ENCODE data around the gene PLEKHB2. TPM values are rescaled to one million over a fixed set of nuclear protein-coding genes. Genes with fewer than 3 reads are reported as not detected.
A peak's percentile ranks its signal among the peaks of the same experiment; 100 is the strongest.

Gene PLEKHB2
- total and polyA plus RNA-seq, 9 of the 15 experiments (the other 6 are each of a cell fraction or from before 2014, with no cell fraction given): 41.3 to 71.5 (median 50.2) TPM

DNA sequence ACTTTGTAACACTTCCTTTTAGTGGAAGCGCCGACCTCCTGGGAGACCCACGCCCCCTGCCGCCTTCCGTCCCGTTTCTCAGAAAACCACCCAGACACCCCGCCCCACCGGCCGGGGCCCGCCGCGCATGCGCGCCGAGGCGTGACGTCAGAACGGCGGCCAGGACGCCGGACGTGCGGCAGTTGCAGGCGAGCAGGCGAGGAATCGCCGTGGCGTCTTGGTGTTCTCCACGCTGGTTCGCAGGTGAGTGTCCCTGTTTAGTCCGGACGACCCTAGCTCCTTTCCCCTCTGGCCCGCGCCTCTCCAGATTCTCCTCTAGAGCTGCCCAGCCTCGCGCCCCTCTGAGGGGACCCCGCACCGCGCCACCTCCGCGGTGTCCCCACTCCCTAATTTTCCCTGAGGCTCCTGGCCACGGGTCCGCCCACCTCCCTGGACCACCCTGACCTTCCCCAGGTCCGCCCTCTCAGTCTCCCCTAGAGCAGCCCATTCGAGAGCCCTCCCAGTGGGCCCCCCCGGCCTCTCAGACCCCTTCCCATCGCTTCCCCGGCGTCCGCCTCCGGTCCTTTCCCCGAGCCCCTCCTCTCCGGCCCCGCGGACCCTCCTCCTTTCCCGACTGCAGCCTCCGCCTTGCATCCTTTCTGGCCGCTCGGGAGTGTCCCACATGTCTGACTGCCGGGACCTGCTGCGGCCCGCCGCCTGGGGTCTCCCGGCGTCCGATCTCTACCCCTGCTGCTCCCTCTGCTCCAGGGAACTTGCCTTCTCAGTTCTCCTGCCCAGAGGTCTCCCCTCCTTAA lies at the start of gene PLEKHB2 (continued):
- TF ChIP-seq, protein P1, sequence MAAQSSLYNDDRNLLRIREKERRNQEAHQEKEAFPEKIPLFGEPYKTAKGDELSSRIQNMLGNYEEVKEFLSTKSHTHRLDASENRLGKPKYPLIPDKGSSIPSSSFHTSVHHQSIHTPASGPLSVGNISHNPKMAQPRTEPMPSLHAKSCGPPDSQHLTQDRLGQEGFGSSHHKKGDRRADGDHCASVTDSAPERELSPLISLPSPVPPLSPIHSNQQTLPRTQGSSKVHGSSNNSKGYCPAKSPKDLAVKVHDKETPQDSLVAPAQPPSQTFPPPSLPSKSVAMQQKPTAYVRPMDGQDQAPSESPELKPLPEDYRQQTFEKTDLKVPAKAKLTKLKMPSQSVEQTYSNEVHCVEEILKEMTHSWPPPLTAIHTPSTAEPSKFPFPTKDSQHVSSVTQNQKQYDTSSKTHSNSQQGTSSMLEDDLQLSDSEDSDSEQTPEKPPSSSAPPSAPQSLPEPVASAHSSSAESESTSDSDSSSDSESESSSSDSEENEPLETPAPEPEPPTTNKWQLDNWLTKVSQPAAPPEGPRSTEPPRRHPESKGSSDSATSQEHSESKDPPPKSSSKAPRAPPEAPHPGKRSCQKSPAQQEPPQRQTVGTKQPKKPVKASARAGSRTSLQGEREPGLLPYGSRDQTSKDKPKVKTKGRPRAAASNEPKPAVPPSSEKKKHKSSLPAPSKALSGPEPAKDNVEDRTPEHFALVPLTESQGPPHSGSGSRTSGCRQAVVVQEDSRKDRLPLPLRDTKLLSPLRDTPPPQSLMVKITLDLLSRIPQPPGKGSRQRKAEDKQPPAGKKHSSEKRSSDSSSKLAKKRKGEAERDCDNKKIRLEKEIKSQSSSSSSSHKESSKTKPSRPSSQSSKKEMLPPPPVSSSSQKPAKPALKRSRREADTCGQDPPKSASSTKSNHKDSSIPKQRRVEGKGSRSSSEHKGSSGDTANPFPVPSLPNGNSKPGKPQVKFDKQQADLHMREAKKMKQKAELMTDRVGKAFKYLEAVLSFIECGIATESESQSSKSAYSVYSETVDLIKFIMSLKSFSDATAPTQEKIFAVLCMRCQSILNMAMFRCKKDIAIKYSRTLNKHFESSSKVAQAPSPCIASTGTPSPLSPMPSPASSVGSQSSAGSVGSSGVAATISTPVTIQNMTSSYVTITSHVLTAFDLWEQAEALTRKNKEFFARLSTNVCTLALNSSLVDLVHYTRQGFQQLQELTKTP (IDR thresholded peaks at IDR 0.05; ENCODE audit: low read depth in 1 of 2, partially characterized antibody in 2 of 2): no peak
- TF ChIP-seq ZFP36 (IDR thresholded peaks at IDR 0.05; ENCODE audit: low read depth, low read length, partially characterized antibody): no peak
- no peak for TF ChIP-seq BCLAF1 (IDR thresholded peaks at IDR 0.05; ENCODE audit: borderline replicate concordance in 1 of 2, control insufficient read depth in 1 of 2, low read depth in 2 of 2, low read length in 1 of 2)
- peak; percentile 95 for TF ChIP-seq KDM5B (IDR thresholded peaks at IDR 0.05; ENCODE audit: insufficient replicate concordance, low read depth, low read length)
- no peak for TF ChIP-seq FOXJ2 (tag; IDR thresholded peaks at IDR 0.05)
- no peak; the same call in 1 of the 2 replicates for TF ChIP-seq HCFC1 (IDR thresholded peaks at IDR 0.05; ENCODE audit: low read depth, low read length)
- TF ChIP-seq ZNF146 (CRISPR knock-in tag; IDR thresholded peaks at IDR 0.05; ENCODE audit: unreplicated experiment): no peak
- TF ChIP-seq FOS (IDR thresholded peaks at IDR 0.05; ENCODE audit: extremely low read depth, insufficient read length): no peak
- TF ChIP-seq PTRF (tag; IDR thresholded peaks at IDR 0.05): no peak
- TF ChIP-seq E2F8 (IDR thresholded peaks at IDR 0.05; ENCODE audit: low read depth, partially characterized antibody): no peak
- TF ChIP-seq CHD4 (IDR thresholded peaks at IDR 0.05; ENCODE audit: insufficient read depth, insufficient replicate concordance, low read depth, low read length, poor library complexity, severe bottlenecking): no peak
- no peak for TF ChIP-seq RFX7 (CRISPR knock-in tag; IDR thresholded peaks at IDR 0.05)
- no peak for TF ChIP-seq U2AF1 (optimal IDR thresholded peaks at IDR 0.05; ENCODE audit: low read depth, low read length)
- no peak for TF ChIP-seq ZNF124 (CRISPR knock-in tag; IDR thresholded peaks at IDR 0.05)
- no peak for TF ChIP-seq ELF4 (CRISPR knock-in tag; IDR thresholded peaks at IDR 0.05)
- 0 out of 2 replicates have a peak, but pooled peaks have one; percentile 7 for TF ChIP-seq FOXM1 (IDR thresholded peaks at IDR 0.05; ENCODE audit: low read depth)
- TF ChIP-seq FOXM1 (CRISPR knock-in tag; IDR thresholded peaks at IDR 0.05; ENCODE audit: low read depth): no peak
